Right cardiac atrium (tissue), 5 donors: Measurements from ENCODE around the gene ZSCAN31. TPM values are rescaled to one million over a fixed set of nuclear protein-coding genes. Genes with fewer than 3 reads are reported as not detected.
"Not testable (repeated sequence)": the region's sequence is repeated elsewhere in the genome, so short reads cannot be mapped to it uniquely, and the experiment has no call there.

Experiments used
- ATAC-seq, 2 donors: fragments of 200-7000 bp; cut with Tn5 transposase; one replicate each; pipeline versions ENCODE4 v1.8.0 to v1.9.1; 2020; ENCODE audit warnings: moderate library complexity in 2 of 2, mild to moderate bottlenecking in 1 of 2
- DNase-seq, 3 donors: peaks; one replicate each; pipeline ENCODE4 v3.0.0-alpha.2; 2020
- H3K27ac ChIP-seq: one replicate; pipeline ENCODE4 v1.5.1; 2013; ENCODE audit warnings: mild to moderate bottlenecking, low read length, control low read depth, moderate library complexity
- H3K27me3 ChIP-seq: one replicate; pipeline ENCODE4 v1.6.1; 2013; ENCODE audit not compliant: control insufficient read depth, insufficient read depth
- H3K4me1 ChIP-seq: one replicate; pipeline ENCODE4 v1.6.1; 2013; ENCODE audit warnings: low read length; ENCODE audit not compliant: control insufficient read depth, insufficient read depth
- H3K4me3 ChIP-seq: one replicate; pipeline ENCODE4 v1.5.1; 2013; ENCODE audit warnings: low read length, control low read depth
- H3K9me3 ChIP-seq: one replicate; pipeline ENCODE4 v1.6.1; 2013; ENCODE audit warnings: low read length; ENCODE audit not compliant: control insufficient read depth
- WGBS: extraction: QIAGEN DNeasy Blood & Tissue Kit; methylation state at CpG from one replicate; pipeline ENCODE4 v1.1.7; 2013; 5-methylcytosine and 5-hydroxymethylcytosine counted together
- intact Hi-C, 4 donors: fragments of 100-400 bp; cut with DNase I; formaldehyde crosslinking; loops; one replicate each; pipeline versions ENCODE4 v1.11.0 to v1.14.0; 2022 to 2023
- polyA plus RNA-seq: library from polyadenylated mRNA; stranded (reverse); fragments of 200-250 nt; gene quantifications from one replicate; pipeline ENCODE4 v1.2.3, GENCODE V29; 2013
- total RNA-seq, 4 donors: library from RNA; stranded (reverse); fragmentation: NEBNext Ultra II Directional; extraction: Animal tissue kit (Norgen Biotek cat#: 25700); gene quantifications; one replicate each; pipeline ENCODE4 v1.2.1, GENCODE V29; 2021
- donor health status: healthy with polysubstance abuse.
- donor health status: DM: no; HTN: yes; CAD: no.
- donor health status: DM: no; HTN: no; CAD: no.
- donor health status: DM: no; HTN: yes; CAD: no; lungs with severe emphysema.
- donor health status: DM: yes; HTN: yes; CAD: no.

ZSCAN31 gene
- total and polyA plus RNA-seq, 5 donors = 3.9 to 18.4 (median 9.5) TPM

DNA sequence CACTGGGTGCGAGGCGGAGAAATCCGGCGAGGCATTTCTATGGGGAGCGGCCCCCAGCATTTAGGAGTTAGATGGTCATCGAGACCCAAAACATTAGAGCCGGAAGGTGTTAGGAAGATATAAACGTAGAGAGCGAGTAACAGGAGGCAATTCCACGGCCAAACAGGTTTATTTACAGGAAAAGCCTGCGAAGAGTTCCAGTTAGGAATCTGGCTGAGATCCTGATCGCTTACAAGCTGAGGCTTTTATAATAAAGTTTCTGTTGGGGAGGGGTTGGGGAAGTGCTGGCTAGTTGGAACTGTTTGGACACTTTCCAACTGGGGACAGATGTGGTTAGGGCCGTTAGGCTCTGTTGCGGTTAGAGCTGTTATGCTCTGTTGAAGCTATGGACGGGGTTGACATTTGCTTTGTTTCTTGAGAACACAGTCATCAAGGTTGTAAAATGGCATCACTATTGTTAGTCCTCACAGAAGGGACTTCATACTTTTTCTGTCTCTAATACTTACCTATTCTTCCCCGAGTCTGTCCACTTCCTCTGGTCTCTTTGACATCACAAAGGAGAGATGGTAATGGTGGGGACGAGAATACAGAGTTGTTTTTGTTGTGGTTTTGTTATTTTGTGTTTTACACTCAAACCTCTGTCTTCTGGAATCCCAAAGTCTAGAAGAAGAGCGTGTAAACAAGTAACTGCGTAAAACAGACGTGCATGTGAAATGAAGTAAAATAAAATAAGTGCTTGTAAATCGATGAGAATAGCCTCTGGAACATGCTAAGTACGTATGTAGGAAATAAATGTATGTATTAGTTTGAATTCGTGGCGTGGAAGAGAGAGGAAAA is 554 bp upstream of the ZSCAN31 start:
- H3K4me1 ChIP-seq = peaks cover 2% of the 10 kb centered on the region
- no peaks in the 10 kb centered on the region for H3K27me3 ChIP-seq
- 13% methylated on average over 24 of the region's 24 CpGs for WGBS
- H3K27ac ChIP-seq = peak overlapping the region; percentile 79
- H3K9me3 ChIP-seq = no peaks in the 10 kb centered on the region
- H3K4me3 ChIP-seq = peak overlapping the region; percentile 46
- ATAC-seq (peak; percentile 42 to 44), DNase-seq (peak in 1 of 3 donors; percentile 20)
- intact Hi-C loops = no loop called here

DNA sequence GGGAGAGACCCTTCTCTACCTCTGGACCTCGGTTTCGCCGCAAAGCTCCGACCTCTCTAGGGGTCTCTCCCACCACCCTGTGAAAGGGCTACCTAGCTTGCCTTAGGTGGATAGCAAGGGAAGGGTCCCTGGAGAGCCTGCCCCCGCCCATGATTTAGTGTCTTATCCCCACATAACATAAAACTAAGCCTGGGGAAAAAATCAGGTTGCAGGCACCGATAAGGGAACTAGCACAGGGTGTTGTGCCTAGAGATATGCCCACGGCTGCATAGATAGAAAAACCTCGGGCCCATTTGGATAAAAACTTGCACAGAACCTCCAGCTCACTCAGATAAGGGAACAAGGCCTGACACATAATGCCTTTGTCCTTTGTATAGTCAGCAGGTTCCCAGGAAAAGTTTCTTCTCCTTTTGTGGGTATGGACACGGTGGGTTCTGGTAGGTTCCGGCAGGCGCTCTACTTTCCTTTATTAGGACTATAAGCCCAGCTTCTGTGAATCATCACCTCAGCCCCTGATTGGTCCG is 846 bp downstream of the ZSCAN31 start:
- WGBS = 27% methylated on average over 12 of the region's 12 CpGs
- no peaks in the 10 kb centered on the region for H3K9me3 ChIP-seq
- intact Hi-C loops = no loop called here
- H3K4me3 ChIP-seq = peak overlapping the region; percentile 46
- no peaks in the 10 kb centered on the region for H3K27me3 ChIP-seq
- no peak for ATAC-seq
- H3K27ac ChIP-seq = peak overlapping the region; percentile 92
- peaks cover 2% of the 10 kb centered on the region for H3K4me1 ChIP-seq
- peak in 1 of 3 donors; percentile 44 for DNase-seq

DNA sequence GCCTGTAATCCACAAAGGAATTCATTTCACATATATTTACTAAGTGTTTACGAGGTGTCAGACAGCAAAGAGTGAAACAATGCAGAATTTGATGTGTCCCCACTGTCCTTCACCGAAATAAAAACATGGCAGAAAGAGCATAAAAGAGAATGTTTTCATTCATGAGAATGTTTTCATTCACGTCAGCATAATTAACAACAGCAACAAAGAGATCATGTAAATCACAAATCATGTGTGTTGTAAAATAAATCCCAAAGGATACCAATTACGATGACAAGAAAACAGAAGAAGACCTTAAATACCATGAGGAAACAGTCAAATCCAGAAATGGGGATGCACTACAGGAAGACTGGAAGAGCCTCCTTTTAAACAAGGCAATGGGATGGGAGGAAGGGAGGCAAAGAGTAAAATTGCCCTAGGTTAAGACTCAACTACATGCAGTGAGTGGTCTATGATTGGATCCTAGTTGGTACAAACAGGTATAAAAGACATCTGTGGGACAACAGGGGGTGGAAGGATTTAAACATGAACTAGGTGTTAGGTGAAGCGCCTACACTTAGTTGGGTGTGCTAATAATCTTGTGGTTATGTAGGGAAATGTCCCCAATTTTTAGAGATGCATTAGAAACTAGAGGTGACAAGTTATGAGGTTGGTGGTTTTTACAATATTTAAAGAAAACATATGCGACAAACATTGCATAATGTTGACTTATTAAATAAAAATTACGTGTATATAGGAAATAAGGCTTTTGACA is 1.5 kb downstream of the ZSCAN31 start:
- H3K27me3 ChIP-seq = no peaks in the 10 kb centered on the region
- peak overlapping the region; percentile 46 for H3K4me3 ChIP-seq
- WGBS = 88% methylated on average over 7 of the region's 7 CpGs
- DNase-seq (no peak), ATAC-seq (no peak)
- H3K27ac ChIP-seq = peak overlapping the region; percentile 92
- peaks cover 2% of the 10 kb centered on the region for H3K4me1 ChIP-seq
- intact Hi-C loops = no loop called here
- H3K9me3 ChIP-seq = no peaks in the 10 kb centered on the region

DNA sequence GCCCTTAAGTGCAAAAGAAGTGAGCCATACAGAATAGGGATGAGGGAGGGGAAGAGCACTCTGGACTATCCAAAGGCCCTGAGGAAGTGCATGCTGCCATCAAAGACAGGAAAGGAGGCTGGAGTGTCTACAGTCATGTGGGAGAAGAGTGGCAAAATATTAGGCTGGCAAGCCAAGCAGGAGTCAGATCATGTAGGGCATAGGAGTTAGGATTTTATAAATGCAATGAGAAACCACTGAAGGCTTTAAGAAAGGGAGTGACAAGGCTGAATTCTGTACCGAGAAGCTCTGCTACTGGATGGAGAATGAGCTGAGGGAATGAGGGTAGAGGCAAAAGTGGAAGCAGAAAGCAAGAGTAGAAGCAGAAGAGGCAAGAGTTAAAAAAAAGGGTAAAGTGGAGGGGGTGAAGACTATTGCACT is 2.3 kb downstream of the ZSCAN31 start:
- Histone ChIP-seq H3K4me1 (peaks cover 2% of the 10 kb centered on the region), H3K9me3 (no peaks in the 10 kb centered on the region), H3K4me3 (no peak overlapping the region), H3K27me3 (no peaks in the 10 kb centered on the region), H3K27ac (no peak overlapping the region)
- 86% methylated on average over 1 of the region's 1 CpG for whole genome bisulfite sequencing
- no peak for ATAC-seq
- intact Hi-C loops = no loop called here
- DNase-seq = no peak

DNA sequence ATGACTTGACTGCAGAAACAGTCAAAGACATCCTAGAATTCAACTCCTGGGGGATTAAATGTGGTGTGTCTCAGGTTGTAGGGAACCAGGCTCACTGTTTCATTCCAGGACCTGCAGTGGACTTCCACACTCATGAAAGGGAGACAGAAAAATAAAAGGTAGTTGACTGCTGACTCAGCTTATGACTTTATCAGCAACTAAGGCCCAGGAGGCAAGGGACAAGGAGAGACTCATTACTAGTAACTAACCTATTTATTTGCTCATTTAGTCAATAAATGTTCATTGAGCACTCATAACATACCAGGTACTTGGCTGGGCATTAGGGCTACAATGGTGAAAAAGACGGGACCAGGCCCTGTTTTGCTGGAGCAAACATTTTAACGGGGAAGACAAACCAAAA is 2.9 kb downstream of the ZSCAN31 start:
- Histone ChIP-seq H3K4me3 (no peak overlapping the region), H3K27ac (no peak overlapping the region), H3K4me1 (peaks cover 2% of the 10 kb centered on the region), H3K9me3 (no peaks in the 10 kb centered on the region), H3K27me3 (no peaks in the 10 kb centered on the region)
- 94% methylated on average over 2 of the region's 2 CpGs for WGBS
- DNase-seq = no peak
- ATAC-seq = no peak
- intact Hi-C loops = no loop called here

DNA sequence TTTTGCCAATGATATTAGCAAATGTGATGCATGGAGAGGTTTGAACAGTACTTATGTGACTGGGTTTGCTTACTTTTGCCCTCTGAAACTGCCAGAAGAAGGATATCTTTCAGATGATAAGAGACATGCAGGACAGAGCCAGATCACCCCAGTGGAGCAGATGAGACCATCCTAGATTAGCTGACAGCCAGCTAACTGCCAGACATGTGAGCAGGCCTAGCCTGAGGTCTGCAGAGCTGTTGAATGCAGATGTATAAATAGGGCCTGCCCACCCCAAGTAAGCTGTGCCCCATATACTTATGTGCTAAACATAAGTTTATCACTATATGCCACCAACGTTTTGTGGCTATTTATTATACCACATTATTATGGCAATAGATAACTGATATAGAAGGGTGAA is 5.9 kb downstream of the ZSCAN31 start:
- Histone ChIP-seq H3K27me3 (no peaks in the 10 kb centered on the region), H3K27ac (no peak overlapping the region), H3K4me1 (no peaks in the 10 kb centered on the region), H3K4me3 (no peak overlapping the region), H3K9me3 (peaks cover 10% of the 10 kb centered on the region)
- 32% methylated on average over 1 of the region's 1 CpG for WGBS
- no peak for DNase-seq
- intact Hi-C loops = no loop called here
- no peak for ATAC-seq

DNA sequence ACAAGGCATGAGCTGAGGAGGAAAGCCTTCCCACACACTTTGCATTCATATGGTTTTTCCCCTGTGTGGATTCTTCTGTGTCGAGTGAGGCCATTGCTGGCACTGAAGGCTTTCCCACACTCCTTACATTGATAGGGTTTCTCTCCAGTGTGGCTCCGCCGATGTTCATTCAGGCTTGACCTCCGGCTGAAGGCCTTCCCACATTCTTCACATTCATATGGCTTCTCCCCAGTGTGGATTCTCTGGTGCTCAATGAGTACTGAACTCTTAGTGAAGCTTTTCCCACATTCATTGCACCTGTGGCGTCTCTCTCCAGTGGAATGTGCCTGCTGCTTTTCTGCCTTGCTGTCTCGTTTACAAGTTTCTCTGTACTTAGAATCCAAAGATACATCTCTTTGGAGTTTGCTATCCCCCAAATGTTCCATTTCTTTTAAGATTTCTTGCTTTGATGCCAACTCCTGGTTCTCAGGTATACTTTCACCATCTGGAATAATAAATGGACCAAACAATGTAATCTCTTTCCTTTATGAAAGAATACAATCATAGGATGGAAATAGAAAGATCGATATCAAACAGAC is 9.5 kb downstream of the ZSCAN31 start:
- H3K27ac ChIP-seq = no peak overlapping the region
- no peak for DNase-seq
- H3K4me3 ChIP-seq = no peak overlapping the region
- H3K27me3 ChIP-seq = no peaks in the 10 kb centered on the region
- H3K9me3 ChIP-seq = peaks cover 10% of the 10 kb centered on the region
- intact Hi-C loops = no loop called here
- H3K4me1 ChIP-seq = no peaks in the 10 kb centered on the region
- ATAC-seq = no peak
- 96% methylated on average over 7 of the region's 7 CpGs for WGBS

DNA sequence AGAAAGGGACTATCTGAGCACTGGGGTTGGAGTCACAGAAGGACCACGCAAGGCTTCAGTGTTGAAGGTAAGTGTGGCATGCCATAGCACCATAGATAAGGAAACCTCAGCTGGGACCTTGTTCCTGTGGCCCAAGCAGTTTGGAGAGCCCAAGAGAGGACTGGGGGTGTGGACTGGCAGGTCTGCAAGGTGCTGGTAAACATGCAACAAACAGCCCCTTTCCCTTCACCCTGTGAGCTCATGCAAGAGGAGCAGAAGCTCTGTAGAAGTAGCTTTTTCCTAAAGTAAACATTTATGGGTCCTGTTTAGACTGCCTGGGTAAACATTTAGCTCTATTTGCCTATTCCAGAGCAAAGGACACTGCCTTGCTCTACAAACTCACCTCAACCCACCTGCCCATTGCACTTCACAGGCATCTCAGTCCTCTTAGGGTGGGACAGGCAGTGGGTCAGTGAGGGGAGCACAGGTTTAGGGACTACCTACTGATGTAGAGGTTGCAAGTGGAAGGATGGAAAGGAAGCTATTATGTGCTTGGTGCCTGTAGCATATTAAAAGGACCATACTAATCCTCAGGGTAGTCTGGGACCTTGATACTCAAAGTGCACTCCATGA is 12.0 kb downstream of the ZSCAN31 start:
- Histone ChIP-seq H3K27me3 (no peaks in the 10 kb centered on the region), H3K4me1 (no peaks in the 10 kb centered on the region), H3K4me3 (no peak overlapping the region), H3K9me3 (peaks cover 10% of the 10 kb centered on the region), H3K27ac (no peak overlapping the region)
- DNase-seq (no peak), ATAC-seq (no peak)
- intact Hi-C loops = no loop called here
- WGBS = 93% methylated on average over 1 of the region's 1 CpG

DNA sequence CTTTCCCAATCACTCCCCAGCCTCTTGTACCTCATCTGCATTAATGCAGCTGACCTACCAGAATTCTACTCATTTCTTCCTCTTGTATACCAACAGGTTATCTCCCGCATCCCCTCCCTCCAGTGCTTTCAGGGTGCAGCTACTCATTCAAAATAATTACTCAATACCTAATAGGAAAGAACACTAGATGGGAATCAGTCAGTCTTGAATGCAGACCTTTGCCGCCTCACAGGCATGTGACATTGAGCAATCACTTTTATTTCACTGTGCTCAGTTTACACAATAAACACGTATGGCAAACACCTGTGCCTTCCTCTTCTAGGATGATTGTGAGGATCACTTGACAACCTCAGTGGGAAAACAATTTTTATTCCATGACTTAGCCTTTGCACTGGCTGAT is 13.3 kb downstream of the ZSCAN31 start:
- H3K4me3 ChIP-seq = no peak overlapping the region
- peaks cover 10% of the 10 kb centered on the region for H3K9me3 ChIP-seq
- 92% methylated on average over 3 of the region's 3 CpGs for WGBS
- DNase-seq = no peak
- H3K27ac ChIP-seq = no peak overlapping the region
- intact Hi-C loops = no loop called here
- no peaks in the 10 kb centered on the region for H3K27me3 ChIP-seq
- no peak for ATAC-seq
- H3K4me1 ChIP-seq = no peaks in the 10 kb centered on the region

DNA sequence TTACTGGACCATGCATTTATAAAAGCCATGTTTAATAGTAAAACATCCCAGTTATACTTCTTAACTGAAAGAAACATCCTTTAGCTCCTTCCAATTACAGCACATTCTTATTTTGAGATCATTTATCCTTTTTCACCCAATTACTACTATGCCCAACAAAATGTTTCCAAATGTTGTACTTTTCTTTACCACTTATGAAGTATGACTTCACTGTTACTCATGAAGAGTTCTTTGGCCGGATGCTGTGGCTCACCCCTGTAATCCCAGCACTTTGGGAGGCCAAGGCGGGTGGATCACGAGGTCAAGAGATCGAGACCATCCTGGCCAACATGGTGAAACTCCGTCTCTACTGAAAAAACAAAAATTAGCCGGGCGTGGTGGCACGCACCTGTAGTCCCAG is 18.1 kb downstream of the ZSCAN31 start:
- H3K4me1 ChIP-seq, H3K9me3 ChIP-seq, H3K4me3 ChIP-seq, intact Hi-C loops, DNase-seq, ATAC-seq, H3K27me3 ChIP-seq, H3K27ac ChIP-seq: not testable (repeated sequence)
- 94% methylated on average over 8 of the region's 8 CpGs for WGBS
